Endothelial cell of umbilical vein (primary cell): ENCODE measurements around the gene CTTNBP2. TPM values are rescaled to one million over a fixed set of nuclear protein-coding genes. Genes with fewer than 3 reads are reported as not detected.

Experiments used
- BruUV-seq: library from RNA; stranded (reverse); fragments of 400-500 nt; replicated peaks from 2 replicates; lab custom pipeline; 2021; lab: Mats Ljungman, UMichigan
- CTCF ChIA-PET: fragments of 300-600, 350-600 bp; sonication (Branson Sonifier 250); formaldehyde crosslinking; loops from one replicate; lab custom pipeline; 2021; ENCODE audit warnings: antibody characterized with exemption, inconsistent platforms; lab: Charles Lee
- POLR2A ChIA-PET: fragments of 300-600, 350-600 bp; sonication (Branson Sonifier 250); formaldehyde crosslinking; loops from one replicate; lab custom pipeline; 2021; ENCODE audit warnings: antibody characterized with exemption, inconsistent platforms; lab: Charles Lee
- DNase-seq: peaks from one replicate; pipeline ENCODE4 v3.0.0-alpha.2; 2011; ENCODE audit warnings: low read depth, low spot score
- FAIRE-seq: peaks from 2 replicates; lab custom pipeline; 2011; peaks lifted over from hg19 to GRCh38; lab: Jason Lieb, UNC
- H2AFZ ChIP-seq: 2 replicates; pipeline ENCODE4 v1.6.0; 2012; ENCODE audit warnings: low read depth, low read length, control low read depth, inconsistent platforms
- H3K27ac ChIP-seq: 2 replicates; pipeline ENCODE4 v1.5.1; 2011; ENCODE audit warnings: low read depth, mild to moderate bottlenecking, control low read depth, low read length, moderate library complexity; ENCODE audit not compliant: insufficient read depth
- H3K27me3 ChIP-seq, 2 experiments: 2 replicates each; pipeline versions ENCODE4 v1.6.0 to v1.6.1; 2011; ENCODE audit warnings: low read length in 2 of 2, mixed read lengths in 1 of 2; ENCODE audit not compliant: control insufficient read depth in 2 of 2, insufficient read depth in 2 of 2
- H3K36me3 ChIP-seq, 2 experiments: 2 replicates in 1 of 2; 3 replicates in 1 of 2; pipeline ENCODE4 v1.5.1; 2011; ENCODE audit warnings: low read length in 2 of 2, mild to moderate bottlenecking in 1 of 2, moderate library complexity in 1 of 2; ENCODE audit not compliant: control insufficient read depth in 2 of 2, insufficient read depth in 2 of 2; ENCODE audit errors: extremely low read depth in 1 of 2
- H3K4me1 ChIP-seq: 3 replicates; pipeline ENCODE4 v1.5.1; 2011; ENCODE audit warnings: mild to moderate bottlenecking, low read length; ENCODE audit not compliant: control insufficient read depth, insufficient read depth; ENCODE audit errors: extremely low read depth
- H3K4me2 ChIP-seq: 2 replicates; pipeline ENCODE4 v1.6.1; 2011; ENCODE audit warnings: low read length, control low read depth, mixed read lengths; ENCODE audit not compliant: insufficient read depth
- H3K4me3 ChIP-seq, 3 experiments: fragments of 200-600 bp in 1 of 3; sonication (generic), shearing (Covaris generic) in 1 of 3; replicated peaks in 1 of 3; 2 replicates each; pipeline ENCODE4 v1.5.1; 2011 to 2016; ENCODE audit warnings: control low read depth in 3 of 3, low read length in 3 of 3, mild to moderate bottlenecking in 2 of 3, inconsistent platforms in 1 of 3, low read depth in 1 of 3, moderate library complexity in 1 of 3; ENCODE audit not compliant: insufficient read depth in 1 of 3
- H3K79me2 ChIP-seq: 2 replicates; pipeline ENCODE4 v1.6.0; 2012; ENCODE audit warnings: low read length, inconsistent platforms; ENCODE audit not compliant: control insufficient read depth, insufficient read depth
- H3K9ac ChIP-seq: replicated peaks from 2 replicates; pipeline ENCODE3; 2011; ENCODE audit warnings: low read length, control low read depth; ENCODE audit not compliant: insufficient read depth; ENCODE audit errors: extremely low read depth
- H3K9me1 ChIP-seq: replicated peaks from 3 replicates; pipeline ENCODE4 v1.6.0; 2011; ENCODE audit warnings: mild to moderate bottlenecking, low read length; ENCODE audit not compliant: control insufficient read depth, insufficient read depth; ENCODE audit errors: extremely low read depth
- H3K9me3 ChIP-seq: replicated peaks from 2 replicates; pipeline ENCODE4 v1.5.1; 2012; ENCODE audit warnings: low read length, inconsistent platforms; ENCODE audit not compliant: control insufficient read depth, insufficient read depth
- H4K20me1 ChIP-seq: replicated peaks from 2 replicates; pipeline ENCODE3; 2011; ENCODE audit warnings: mild to moderate bottlenecking, low read length; ENCODE audit not compliant: control insufficient read depth, insufficient read depth; ENCODE audit errors: extremely low read depth
- EZH2 ChIP-seq: IDR thresholded peaks from 2 replicates; pipeline ENCODE4 v1.6.1; 2012; ENCODE audit warnings: borderline replicate concordance, low read depth, mild to moderate bottlenecking, moderate library complexity, low read length, inconsistent platforms; ENCODE audit not compliant: severe bottlenecking
- FOS ChIP-seq: IDR thresholded peaks from 2 replicates; pipeline ENCODE4 v1.6.1; 2011; ENCODE audit warnings: mild to moderate bottlenecking, low read length, moderate library complexity, borderline replicate concordance; ENCODE audit not compliant: insufficient read depth
- GATA2 ChIP-seq: IDR thresholded peaks from 2 replicates; pipeline ENCODE4 v1.7.0; 2011; ENCODE audit warnings: low read depth, mild to moderate bottlenecking, moderate library complexity, mixed read lengths, low read length; ENCODE audit not compliant: insufficient read length, insufficient read depth
- JUN ChIP-seq: IDR thresholded peaks from 2 replicates; pipeline ENCODE4 v1.6.1; 2011; ENCODE audit warnings: borderline replicate concordance, low read depth; ENCODE audit not compliant: insufficient read length, insufficient read depth
- MYC ChIP-seq: IDR thresholded peaks from one replicate; pipeline ENCODE4 v1.6.1; 2011; ENCODE audit warnings: mild to moderate bottlenecking, low read depth, low read length
- POLR2A ChIP-seq: IDR thresholded peaks from 2 replicates; pipeline ENCODE4 v1.6.1; 2012; ENCODE audit warnings: low read depth, mild to moderate bottlenecking, control low read depth, low read length
- POLR2AphosphoS5 ChIP-seq: IDR thresholded peaks from 2 replicates; pipeline ENCODE4 v1.6.1; 2012; ENCODE audit warnings: low read depth, mild to moderate bottlenecking, control low read depth, low read length, moderate library complexity; ENCODE audit not compliant: insufficient read depth
- dilution Hi-C: fragments of 300-500 bp; cut with MboI; formaldehyde crosslinking; loops from one replicate; pipeline ENCODE4 v1.15.0; 2019; ENCODE audit warnings: low sequenced_read_pairs; ENCODE audit not compliant: extremely low pct_ligation_motif_present
- intact Hi-C: fragments of 100-400 bp; cut with micrococcal nuclease; formaldehyde crosslinking; loops from one replicate; pipeline ENCODE4 v1.10.0; 2022
- polyA plus RNA-seq, 4 experiments: library from polyadenylated mRNA; depleted of rRNA in 3 of 4; stranded (reverse) in 3 of 4; unstranded in 1 of 4; fragments of >200 nt; gene quantifications; 2 replicates each; pipeline versions ENCODE4 v1.2.1 to v1.2.3, GENCODE V29; 2011 to 2012; ENCODE audit warnings: missing spikeins in 1 of 4
- total RNA-seq: library from RNA; stranded (reverse); gene quantifications from 2 replicates; pipeline ENCODE4 v1.2.3, GENCODE V29; 2021
- TF ChIP-seq, protein P1 (sequence below), 2 donors: IDR thresholded peaks; 1 replicate in 1 of 2; 2 replicates in 1 of 2; pipeline ENCODE4 v1.5.1; 2011; ENCODE audit warnings: low read length in 2 of 2, mild to moderate bottlenecking in 2 of 2, moderate library complexity in 2 of 2, control low read depth in 1 of 2, inconsistent platforms in 1 of 2, low read depth in 1 of 2; ENCODE audit not compliant: insufficient read depth in 1 of 2; ENCODE audit errors: extremely low read depth in 1 of 2
- TF ChIP-seq, protein P2 (sequence below): IDR thresholded peaks from 2 replicates; pipeline ENCODE4 v1.6.1; 2011; ENCODE audit not compliant: insufficient read depth, insufficient read length

Gene CTTNBP2
- total and polyA plus RNA-seq, 2 donors (not counting 3 experiments of a cell fraction or from before 2014, with no cell fraction given) = 0.08 to 0.35 TPM

DNA sequence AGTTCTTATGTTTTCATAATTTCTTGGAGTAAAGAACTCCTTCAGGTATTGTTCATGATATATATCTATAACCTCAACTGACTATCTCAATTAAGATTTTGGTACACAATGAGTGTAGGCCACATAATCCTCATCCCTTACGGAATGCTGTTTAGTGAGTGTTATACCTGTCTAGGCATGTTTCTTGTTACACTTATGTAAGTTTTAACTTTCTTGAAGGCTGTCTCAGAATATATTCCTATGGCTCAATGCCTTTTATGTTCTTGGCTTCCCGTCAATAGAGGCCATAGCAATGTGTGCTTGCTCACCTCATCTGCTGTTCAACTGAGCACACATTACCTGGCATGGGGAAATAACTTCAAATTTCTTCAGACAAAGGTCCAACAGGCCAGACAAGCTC lies 185.1 kb downstream of the CTTNBP2 start:
- no peaks in the 10 kb centered on the region for H3K36me3 ChIP-seq
- peaks cover 3 to 8% of the 10 kb centered on the region in 2 experiments for H3K27me3 ChIP-seq
- no peak overlapping the region for H3K4me2 ChIP-seq
- DNase-seq (no peak), FAIRE-seq (no peak)
- no peaks in the 10 kb centered on the region for H3K79me2 ChIP-seq
- CTCF ChIA-PET = interaction anchor here (1.2 to 1.7 kb wide), 2 partner anchors 12 to 229 kb away, joined by 3 to 7 read pairs; no protein-coding TSS in a partner anchor
- H3K4me3 ChIP-seq = no peak overlapping the region
- BruUV-seq = no TSS peak
- H3K4me1 ChIP-seq = no peaks in the 10 kb centered on the region
- TF ChIP-seq JUN (no peak), GATA2 (no peak), POLR2AphosphoS5 (no peak), POLR2A (no peak), FOS (no peak), MYC (no peak), EZH2 (no peak)
- TF ChIP-seq, protein P1, sequence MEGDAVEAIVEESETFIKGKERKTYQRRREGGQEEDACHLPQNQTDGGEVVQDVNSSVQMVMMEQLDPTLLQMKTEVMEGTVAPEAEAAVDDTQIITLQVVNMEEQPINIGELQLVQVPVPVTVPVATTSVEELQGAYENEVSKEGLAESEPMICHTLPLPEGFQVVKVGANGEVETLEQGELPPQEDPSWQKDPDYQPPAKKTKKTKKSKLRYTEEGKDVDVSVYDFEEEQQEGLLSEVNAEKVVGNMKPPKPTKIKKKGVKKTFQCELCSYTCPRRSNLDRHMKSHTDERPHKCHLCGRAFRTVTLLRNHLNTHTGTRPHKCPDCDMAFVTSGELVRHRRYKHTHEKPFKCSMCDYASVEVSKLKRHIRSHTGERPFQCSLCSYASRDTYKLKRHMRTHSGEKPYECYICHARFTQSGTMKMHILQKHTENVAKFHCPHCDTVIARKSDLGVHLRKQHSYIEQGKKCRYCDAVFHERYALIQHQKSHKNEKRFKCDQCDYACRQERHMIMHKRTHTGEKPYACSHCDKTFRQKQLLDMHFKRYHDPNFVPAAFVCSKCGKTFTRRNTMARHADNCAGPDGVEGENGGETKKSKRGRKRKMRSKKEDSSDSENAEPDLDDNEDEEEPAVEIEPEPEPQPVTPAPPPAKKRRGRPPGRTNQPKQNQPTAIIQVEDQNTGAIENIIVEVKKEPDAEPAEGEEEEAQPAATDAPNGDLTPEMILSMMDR (IDR thresholded peaks at IDR 0.05; ENCODE audit: extremely low read depth in 1 of 2, insufficient read depth in 1 of 2, low read depth in 1 of 2, low read length in 2 of 2) = no peak
- TF ChIP-seq, protein P2, sequence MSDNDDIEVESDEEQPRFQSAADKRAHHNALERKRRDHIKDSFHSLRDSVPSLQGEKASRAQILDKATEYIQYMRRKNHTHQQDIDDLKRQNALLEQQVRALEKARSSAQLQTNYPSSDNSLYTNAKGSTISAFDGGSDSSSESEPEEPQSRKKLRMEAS = no peak
- POLR2A ChIA-PET = no interaction called here
- H4K20me1 ChIP-seq = no peaks in the 10 kb centered on the region
- H3K9ac ChIP-seq = no peak overlapping the region
- no peaks in the 10 kb centered on the region for H3K9me3 ChIP-seq
- intact Hi-C loops (no loop called here), dilution Hi-C loops (no loop called here)
- H3K9me1 ChIP-seq = no peaks in the 10 kb centered on the region
- H3K27ac ChIP-seq = no peak overlapping the region
- H2AFZ ChIP-seq = no peak overlapping the region
